HEK293 (cell line): ENCODE data around the gene KRT20.

Experiments
- HOXC10 ChIP-seq: sonication (generic); formaldehyde crosslinking; IDR thresholded peaks from 2 replicates; pipeline ENCODE4 v1.8.1; 2023; ENCODE audit warnings: mild to moderate bottlenecking, missing genetic modification reagents
- KLF8 ChIP-seq: fragments of 450-650 bp; formaldehyde crosslinking; IDR thresholded peaks from 2 replicates; pipeline ENCODE4 v1.5.1; 2016; ENCODE audit warnings: missing biosample characterization, missing genetic modification characterization
- OVOL3 ChIP-seq: fragments of 450-650 bp; formaldehyde crosslinking; IDR thresholded peaks from 2 replicates; pipeline ENCODE4 v1.5.1; 2016; ENCODE audit warnings: missing biosample characterization, missing genetic modification characterization
- PBX3 ChIP-seq: sonication (generic); formaldehyde crosslinking; IDR thresholded peaks from 2 replicates; pipeline ENCODE4 v1.8.1; 2022; ENCODE audit warnings: mild to moderate bottlenecking, moderate library complexity, missing genetic modification reagents
- REPIN1 ChIP-seq: fragments of 450-650 bp; formaldehyde crosslinking; IDR thresholded peaks from 2 replicates; pipeline ENCODE4 v1.5.1; 2017; ENCODE audit warnings: missing biosample characterization, missing genetic modification characterization, low read depth
- TCF7L2 ChIP-seq: IDR thresholded peaks from 2 replicates; pipeline ENCODE4 v1.6.1; 2011; ENCODE audit warnings: low read depth, mild to moderate bottlenecking, inconsistent platforms, low read length, moderate library complexity, borderline replicate concordance
- ZNF138 ChIP-seq: fragments of 450-650 bp; formaldehyde crosslinking; IDR thresholded peaks from 2 replicates; pipeline ENCODE4 v1.5.1; 2016; ENCODE audit warnings: missing biosample characterization, missing genetic modification characterization, borderline replicate concordance
- ZNF24 ChIP-seq: fragments of 450-650 bp; formaldehyde crosslinking; IDR thresholded peaks from 2 replicates; pipeline ENCODE4 v1.5.1; 2016; ENCODE audit warnings: missing biosample characterization, missing genetic modification characterization
- ZNF266 ChIP-seq: fragments of 450-650 bp; formaldehyde crosslinking; IDR thresholded peaks from 2 replicates; pipeline ENCODE4 v1.5.1; 2016; ENCODE audit warnings: missing biosample characterization, missing genetic modification characterization, low read depth
- ZNF513 ChIP-seq: fragments of 450-650 bp; IDR thresholded peaks from 2 replicates; pipeline ENCODE4 v1.5.1; 2018; ENCODE audit warnings: missing biosample characterization, missing genetic modification characterization
- ZNF518A ChIP-seq: fragments of 450-650 bp; formaldehyde crosslinking; conservative IDR thresholded peaks from 2 replicates; pipeline ENCODE4 v1.5.1; 2016; ENCODE audit warnings: low read depth, missing biosample characterization, missing genetic modification characterization
- TF ChIP-seq, protein P1 (sequence below): fragments of 450-650 bp; formaldehyde crosslinking; IDR thresholded peaks from 2 replicates; pipeline ENCODE4 v1.5.1; 2016; ENCODE audit warnings: missing biosample characterization, missing genetic modification characterization, low read depth
- TF ChIP-seq, protein P2 (sequence below): fragments of 450-650 bp; formaldehyde crosslinking; IDR thresholded peaks from 2 replicates; pipeline ENCODE4 v1.5.1; 2016; ENCODE audit warnings: missing biosample characterization, missing genetic modification characterization
- TF ChIP-seq, protein P3 (sequence below): fragments of 450-650 bp; formaldehyde crosslinking; IDR thresholded peaks from 2 replicates; pipeline ENCODE4 v1.5.1; 2016; ENCODE audit warnings: missing biosample characterization, missing genetic modification characterization

DNA sequence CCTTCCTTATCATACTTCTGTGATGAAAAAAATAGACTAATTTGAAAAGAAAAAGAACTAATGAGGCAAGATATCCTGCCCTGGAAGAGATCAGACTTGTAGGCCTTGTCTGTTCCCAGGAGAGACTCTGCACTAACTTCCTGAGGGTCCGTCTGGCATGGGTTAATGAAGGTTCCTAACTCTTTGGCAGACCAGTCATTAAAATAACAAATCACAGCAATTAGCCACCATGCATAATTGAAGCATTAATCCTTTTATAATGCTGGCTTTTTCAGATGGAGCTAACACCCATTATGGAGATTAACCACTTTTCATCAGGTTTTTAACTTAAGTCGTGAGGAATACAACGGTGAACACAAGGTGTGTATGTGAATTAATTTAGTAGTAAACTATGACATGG lies 52.2 kb downstream of the KRT20 start:
- TF ChIP-seq PBX3 (no peak), ZNF24 (tag by site-specific recombination) (no peak), ZNF138 (tag by site-specific recombination) (no peak), ZNF518A (tag by site-specific recombination) (no peak), OVOL3 (tag by site-specific recombination) (no peak), TCF7L2 (no peak), REPIN1 (no peak), KLF8 (no peak), ZNF513 (no peak), HOXC10 (CRISPR knock-in tag) (no peak), ZNF266 (tag by site-specific recombination) (no peak)
- TF ChIP-seq, protein P1, sequence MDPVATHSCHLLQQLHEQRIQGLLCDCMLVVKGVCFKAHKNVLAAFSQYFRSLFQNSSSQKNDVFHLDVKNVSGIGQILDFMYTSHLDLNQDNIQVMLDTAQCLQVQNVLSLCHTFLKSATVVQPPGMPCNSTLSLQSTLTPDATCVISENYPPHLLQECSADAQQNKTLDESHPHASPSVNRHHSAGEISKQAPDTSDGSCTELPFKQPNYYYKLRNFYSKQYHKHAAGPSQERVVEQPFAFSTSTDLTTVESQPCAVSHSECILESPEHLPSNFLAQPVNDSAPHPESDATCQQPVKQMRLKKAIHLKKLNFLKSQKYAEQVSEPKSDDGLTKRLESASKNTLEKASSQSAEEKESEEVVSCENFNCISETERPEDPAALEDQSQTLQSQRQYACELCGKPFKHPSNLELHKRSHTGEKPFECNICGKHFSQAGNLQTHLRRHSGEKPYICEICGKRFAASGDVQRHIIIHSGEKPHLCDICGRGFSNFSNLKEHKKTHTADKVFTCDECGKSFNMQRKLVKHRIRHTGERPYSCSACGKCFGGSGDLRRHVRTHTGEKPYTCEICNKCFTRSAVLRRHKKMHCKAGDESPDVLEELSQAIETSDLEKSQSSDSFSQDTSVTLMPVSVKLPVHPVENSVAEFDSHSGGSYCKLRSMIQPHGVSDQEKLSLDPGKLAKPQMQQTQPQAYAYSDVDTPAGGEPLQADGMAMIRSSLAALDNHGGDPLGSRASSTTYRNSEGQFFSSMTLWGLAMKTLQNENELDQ, result no peak
- TF ChIP-seq, protein P2, sequence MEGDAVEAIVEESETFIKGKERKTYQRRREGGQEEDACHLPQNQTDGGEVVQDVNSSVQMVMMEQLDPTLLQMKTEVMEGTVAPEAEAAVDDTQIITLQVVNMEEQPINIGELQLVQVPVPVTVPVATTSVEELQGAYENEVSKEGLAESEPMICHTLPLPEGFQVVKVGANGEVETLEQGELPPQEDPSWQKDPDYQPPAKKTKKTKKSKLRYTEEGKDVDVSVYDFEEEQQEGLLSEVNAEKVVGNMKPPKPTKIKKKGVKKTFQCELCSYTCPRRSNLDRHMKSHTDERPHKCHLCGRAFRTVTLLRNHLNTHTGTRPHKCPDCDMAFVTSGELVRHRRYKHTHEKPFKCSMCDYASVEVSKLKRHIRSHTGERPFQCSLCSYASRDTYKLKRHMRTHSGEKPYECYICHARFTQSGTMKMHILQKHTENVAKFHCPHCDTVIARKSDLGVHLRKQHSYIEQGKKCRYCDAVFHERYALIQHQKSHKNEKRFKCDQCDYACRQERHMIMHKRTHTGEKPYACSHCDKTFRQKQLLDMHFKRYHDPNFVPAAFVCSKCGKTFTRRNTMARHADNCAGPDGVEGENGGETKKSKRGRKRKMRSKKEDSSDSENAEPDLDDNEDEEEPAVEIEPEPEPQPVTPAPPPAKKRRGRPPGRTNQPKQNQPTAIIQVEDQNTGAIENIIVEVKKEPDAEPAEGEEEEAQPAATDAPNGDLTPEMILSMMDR (tag by site-specific recombination), result no peak
- TF ChIP-seq, protein P3, sequence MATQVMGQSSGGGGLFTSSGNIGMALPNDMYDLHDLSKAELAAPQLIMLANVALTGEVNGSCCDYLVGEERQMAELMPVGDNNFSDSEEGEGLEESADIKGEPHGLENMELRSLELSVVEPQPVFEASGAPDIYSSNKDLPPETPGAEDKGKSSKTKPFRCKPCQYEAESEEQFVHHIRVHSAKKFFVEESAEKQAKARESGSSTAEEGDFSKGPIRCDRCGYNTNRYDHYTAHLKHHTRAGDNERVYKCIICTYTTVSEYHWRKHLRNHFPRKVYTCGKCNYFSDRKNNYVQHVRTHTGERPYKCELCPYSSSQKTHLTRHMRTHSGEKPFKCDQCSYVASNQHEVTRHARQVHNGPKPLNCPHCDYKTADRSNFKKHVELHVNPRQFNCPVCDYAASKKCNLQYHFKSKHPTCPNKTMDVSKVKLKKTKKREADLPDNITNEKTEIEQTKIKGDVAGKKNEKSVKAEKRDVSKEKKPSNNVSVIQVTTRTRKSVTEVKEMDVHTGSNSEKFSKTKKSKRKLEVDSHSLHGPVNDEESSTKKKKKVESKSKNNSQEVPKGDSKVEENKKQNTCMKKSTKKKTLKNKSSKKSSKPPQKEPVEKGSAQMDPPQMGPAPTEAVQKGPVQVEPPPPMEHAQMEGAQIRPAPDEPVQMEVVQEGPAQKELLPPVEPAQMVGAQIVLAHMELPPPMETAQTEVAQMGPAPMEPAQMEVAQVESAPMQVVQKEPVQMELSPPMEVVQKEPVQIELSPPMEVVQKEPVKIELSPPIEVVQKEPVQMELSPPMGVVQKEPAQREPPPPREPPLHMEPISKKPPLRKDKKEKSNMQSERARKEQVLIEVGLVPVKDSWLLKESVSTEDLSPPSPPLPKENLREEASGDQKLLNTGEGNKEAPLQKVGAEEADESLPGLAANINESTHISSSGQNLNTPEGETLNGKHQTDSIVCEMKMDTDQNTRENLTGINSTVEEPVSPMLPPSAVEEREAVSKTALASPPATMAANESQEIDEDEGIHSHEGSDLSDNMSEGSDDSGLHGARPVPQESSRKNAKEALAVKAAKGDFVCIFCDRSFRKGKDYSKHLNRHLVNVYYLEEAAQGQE (tag by site-specific recombination), result no peak
